Erythroblast (primary cell): ENCODE measurements around the gene BCL2.

Experiments used
- GATA1 ChIP-seq: IDR thresholded peaks from 2 replicates; pipeline ENCODE4 v1.6.1; 2011; ENCODE audit warnings: low read depth, mild to moderate bottlenecking, control low read depth, low read length, moderate library complexity
- POLR2A ChIP-seq: IDR thresholded peaks from 2 replicates; pipeline ENCODE4 v1.6.1; 2011; ENCODE audit warnings: mild to moderate bottlenecking, low read length

GRCh38 chr18:63366213-63367052 is 46.9 kb upstream of the BCL2 start:
- TF ChIP-seq POLR2A (no peak), GATA1 (no peak)
